Body of pancreas (tissue), 4 donors: ENCODE measurements around the gene SETD7. TPM values are rescaled to one million over a fixed set of nuclear protein-coding genes. Genes with fewer than 3 reads are reported as not detected.
A peak's percentile ranks its signal among the peaks of the same experiment; 100 is the strongest.

Experiments
- ATAC-seq: fragments of 150-250 bp; one replicate; pipeline ENCODE4 v1.9.1; 2016
- DNase-seq, 4 donors: peaks; one replicate each; pipeline ENCODE4 v3.0.0-alpha.2; 2019
- H3K27ac ChIP-seq, 4 donors: fragments of 200-600 bp; sonication (generic); 1 replicate in 3 of 4; 2 replicates in 1 of 4; pipeline versions ENCODE4 v1.5.1 to v1.6.1; 2016 to 2019; ENCODE audit warnings: mild to moderate bottlenecking in 1 of 4, mixed read lengths in 1 of 4, moderate library complexity in 1 of 4
- H3K27me3 ChIP-seq, 2 donors: fragments of 200-600 bp; sonication (generic); one replicate each; pipeline ENCODE4 v1.6.0; 2016; ENCODE audit warnings: mild to moderate bottlenecking in 1 of 2
- H3K36me3 ChIP-seq, 2 donors: fragments of 200-600 bp; sonication (generic); replicated peaks in 1 of 2; 2 replicates each; pipeline ENCODE4 v1.5.1; 2016; ENCODE audit warnings: low read depth in 2 of 2; ENCODE audit not compliant: insufficient read depth in 1 of 2
- H3K4me1 ChIP-seq: fragments of 200-600 bp; sonication (generic); one replicate; pipeline ENCODE4 v1.6.0; 2016
- H3K4me3 ChIP-seq, 2 donors: fragments of 200-600 bp; sonication (generic); 1 replicate in 1 of 2; 2 replicates in 1 of 2; pipeline ENCODE4 v1.5.1; 2016 to 2019
- H3K9me3 ChIP-seq, 3 donors: fragments of 200-600 bp; sonication (generic); 1 replicate in 2 of 3; 2 replicates in 1 of 3; pipeline ENCODE4 v1.5.1; 2016
- POLR2A ChIP-seq, 3 donors: fragments of 450-650 bp; IDR thresholded peaks; one replicate each; pipeline ENCODE4 v1.6.1; 2016; ENCODE audit warnings: antibody characterized with exemption in 3 of 3, mild to moderate bottlenecking in 2 of 3
- WGBS, 2 donors: methylation state at CpG; one replicate each; pipeline ENCODE4 v1.1.5; 2017; 5-methylcytosine and 5-hydroxymethylcytosine counted together
- intact Hi-C: fragments of 100-400 bp; cut with DNase I; formaldehyde crosslinking; loops from one replicate; pipeline ENCODE4 v1.15.1; 2023
- total RNA-seq, 2 donors: library from RNA; depleted of rRNA; stranded (reverse); fragments of >200 nt; gene quantifications; one replicate each; pipeline ENCODE4 v1.1.0, GENCODE V29; 2016
- TF ChIP-seq, protein P1 (sequence below), 7 experiments: fragments of 450-650 bp in 4 of 7; fragments of 200-600 bp in 3 of 7; sonication (generic) in 3 of 7; IDR thresholded peaks; one replicate each; pipeline ENCODE4 v1.5.1; 2016 to 2019; ENCODE audit warnings: antibody characterized with exemption in 7 of 7

The SETD7 gene
- total RNA-seq, 2 donors from 2014 or later, result 21.8 to 34.8 TPM

DNA sequence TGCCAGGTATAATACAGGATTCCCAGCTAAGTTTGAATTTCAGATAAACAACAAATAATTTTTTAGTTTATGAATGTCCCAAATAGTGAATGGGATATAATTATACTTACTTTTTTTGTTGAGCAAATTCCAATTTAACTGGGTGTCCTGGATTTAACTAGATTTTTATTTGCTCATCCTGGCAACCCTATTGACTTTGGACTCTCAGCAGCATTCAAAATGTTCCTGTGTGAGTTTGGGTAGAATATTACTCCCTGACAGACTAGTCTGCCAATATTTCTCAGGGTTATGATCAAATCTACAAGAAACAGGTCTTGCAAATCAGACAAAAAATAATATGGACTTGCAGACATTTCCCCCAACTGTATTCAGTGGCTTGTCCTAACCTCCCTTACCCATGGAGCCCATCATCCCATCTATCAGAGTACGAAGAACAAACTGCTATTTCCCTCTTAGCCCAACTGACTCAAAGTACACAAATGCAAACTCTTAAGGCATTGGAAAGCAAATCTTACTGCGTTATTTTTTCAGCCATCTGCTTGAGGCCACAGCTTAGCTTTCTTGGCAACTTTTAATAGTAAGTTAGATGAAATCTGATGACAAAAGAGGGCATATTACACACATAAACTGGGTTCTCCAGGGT is 20.7 kb downstream of the SETD7 start:
- Histone ChIP-seq H3K4me3 (no peak overlapping the region), H3K36me3 (no peaks in the 10 kb centered on the region), H3K27ac (peak overlapping the region in 2 of 4 donors; percentile 46 to 64), H3K4me1 (peaks cover 23% of the 10 kb centered on the region), H3K27me3 (no peaks in the 10 kb centered on the region), H3K9me3 (no peaks in the 10 kb centered on the region)
- TF ChIP-seq POLR2A (IDR thresholded peaks at IDR 0.05), result no peak
- intact Hi-C loops, result no loop called here
- WGBS, 2 donors, result 39 to 40% methylated on average over 2 of the region's 2 CpGs
- peak; percentile 12 for ATAC-seq
- DNase-seq, result no peak

DNA sequence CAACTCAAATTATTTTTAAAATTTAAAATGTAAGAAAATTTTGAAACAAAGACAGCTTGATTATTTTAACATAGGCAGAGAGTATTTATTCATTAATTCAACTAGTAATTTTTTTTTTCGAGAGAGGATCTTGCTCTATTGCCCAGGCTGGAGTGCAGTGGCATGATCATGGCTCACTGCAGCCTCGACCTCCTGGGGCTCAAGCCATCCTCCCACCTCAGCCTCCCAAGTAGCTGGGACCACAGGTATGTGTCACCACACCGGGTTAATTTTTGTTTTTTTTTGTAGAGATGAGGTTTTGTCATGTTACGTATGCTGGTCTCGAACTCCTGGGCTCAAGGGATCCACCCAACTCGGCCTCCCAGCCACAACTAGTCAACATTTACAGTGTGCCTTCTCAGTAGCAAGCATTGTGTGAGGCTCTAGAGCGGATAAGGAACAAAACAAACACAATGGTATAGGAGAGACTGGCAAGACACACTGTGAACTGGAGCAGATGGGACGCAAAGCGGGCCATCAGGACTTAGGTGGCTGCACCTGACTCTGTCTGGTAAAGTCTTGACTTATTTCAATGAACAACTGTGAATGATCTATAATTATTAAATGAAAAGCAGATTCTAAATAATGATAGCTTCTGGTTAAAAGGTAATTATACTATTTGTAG is 21.6 kb downstream of the SETD7 start:
- Histone ChIP-seq H3K27ac (peak overlapping the region; percentile 9 to 64 (median 30)), H3K9me3 (no peaks in the 10 kb centered on the region), H3K4me1 (peaks cover 23% of the 10 kb centered on the region), H3K4me3 (no peak overlapping the region), H3K36me3 (no peaks in the 10 kb centered on the region), H3K27me3 (no peaks in the 10 kb centered on the region)
- ATAC-seq, result peak; percentile 47
- WGBS, 2 donors, result 62 to 69% methylated on average over 9 of the region's 9 CpGs
- peak in 3 of 4 donors; percentile 22 to 59 (median 50) for DNase-seq
- TF ChIP-seq, protein P1, sequence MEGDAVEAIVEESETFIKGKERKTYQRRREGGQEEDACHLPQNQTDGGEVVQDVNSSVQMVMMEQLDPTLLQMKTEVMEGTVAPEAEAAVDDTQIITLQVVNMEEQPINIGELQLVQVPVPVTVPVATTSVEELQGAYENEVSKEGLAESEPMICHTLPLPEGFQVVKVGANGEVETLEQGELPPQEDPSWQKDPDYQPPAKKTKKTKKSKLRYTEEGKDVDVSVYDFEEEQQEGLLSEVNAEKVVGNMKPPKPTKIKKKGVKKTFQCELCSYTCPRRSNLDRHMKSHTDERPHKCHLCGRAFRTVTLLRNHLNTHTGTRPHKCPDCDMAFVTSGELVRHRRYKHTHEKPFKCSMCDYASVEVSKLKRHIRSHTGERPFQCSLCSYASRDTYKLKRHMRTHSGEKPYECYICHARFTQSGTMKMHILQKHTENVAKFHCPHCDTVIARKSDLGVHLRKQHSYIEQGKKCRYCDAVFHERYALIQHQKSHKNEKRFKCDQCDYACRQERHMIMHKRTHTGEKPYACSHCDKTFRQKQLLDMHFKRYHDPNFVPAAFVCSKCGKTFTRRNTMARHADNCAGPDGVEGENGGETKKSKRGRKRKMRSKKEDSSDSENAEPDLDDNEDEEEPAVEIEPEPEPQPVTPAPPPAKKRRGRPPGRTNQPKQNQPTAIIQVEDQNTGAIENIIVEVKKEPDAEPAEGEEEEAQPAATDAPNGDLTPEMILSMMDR (IDR thresholded peaks at IDR 0.05), result no peak
- TF ChIP-seq POLR2A (IDR thresholded peaks at IDR 0.05), result no peak
- intact Hi-C loops, result no loop called here

DNA sequence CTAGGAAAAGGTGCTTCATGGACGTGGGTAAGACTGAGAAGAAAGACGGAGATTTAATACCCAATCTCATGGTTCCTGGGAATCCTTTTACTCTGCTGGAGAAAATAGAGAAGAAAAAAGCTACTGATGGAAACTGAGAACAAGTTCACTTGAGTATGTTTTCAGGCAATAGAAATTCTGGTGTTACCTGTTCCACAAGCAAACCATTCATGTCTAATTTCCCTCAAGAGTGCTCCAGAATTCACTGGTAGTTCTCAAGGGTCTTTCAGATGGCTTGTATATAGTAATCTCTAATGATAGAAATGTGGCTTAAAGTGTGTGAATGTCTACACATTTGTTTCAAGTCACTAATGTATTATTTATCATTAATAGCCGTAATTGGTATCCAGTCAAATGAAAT is 22.5 kb downstream of the SETD7 start:
- H3K27me3 ChIP-seq, result no peaks in the 10 kb centered on the region
- no peak for DNase-seq
- peaks cover 23% of the 10 kb centered on the region for H3K4me1 ChIP-seq
- intact Hi-C loops, result no loop called here
- H3K9me3 ChIP-seq, result no peaks in the 10 kb centered on the region
- 58 to 64% methylated on average over 3 of the region's 3 CpGs for WGBS, 2 donors
- no peak for ATAC-seq
- TF ChIP-seq, protein P1 (IDR thresholded peaks at IDR 0.05), result no peak
- no peak for TF ChIP-seq POLR2A (IDR thresholded peaks at IDR 0.05)
- peaks cover 0 to 2% of the 10 kb centered on the region in 2 donors for H3K36me3 ChIP-seq
- H3K27ac ChIP-seq, result no peak overlapping the region
- no peak overlapping the region for H3K4me3 ChIP-seq

DNA sequence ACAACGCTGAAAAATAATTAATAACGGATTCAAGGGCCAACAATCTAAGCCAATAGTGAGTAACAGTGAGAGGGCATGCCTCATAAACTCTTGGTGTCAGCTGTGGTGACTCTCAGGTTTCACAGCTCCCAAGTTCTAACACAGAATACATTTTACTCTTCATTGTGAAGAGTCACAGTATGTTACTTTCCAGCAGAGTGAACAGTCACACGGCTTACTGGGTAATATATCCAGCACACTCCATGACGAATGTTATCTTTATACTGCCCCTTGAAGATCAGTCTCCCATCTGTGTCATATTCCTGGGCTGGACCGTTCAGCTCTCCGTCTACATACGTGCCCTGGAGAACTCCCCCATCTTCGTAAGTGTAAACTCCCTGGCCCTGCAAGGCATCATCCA is 23.1 kb downstream of the SETD7 start:
- H3K9me3 ChIP-seq, result no peaks in the 10 kb centered on the region
- DNase-seq (no peak), ATAC-seq (no peak)
- intact Hi-C loops, result no loop called here
- peaks cover 23% of the 10 kb centered on the region for H3K4me1 ChIP-seq
- WGBS, 2 donors, result 71 to 78% methylated on average over 8 of the region's 8 CpGs
- H3K4me3 ChIP-seq, result no peak overlapping the region
- H3K36me3 ChIP-seq, result peaks cover 0 to 6% of the 10 kb centered on the region in 2 donors
- H3K27ac ChIP-seq, result no peak overlapping the region
- no peak for TF ChIP-seq POLR2A (IDR thresholded peaks at IDR 0.05)
- TF ChIP-seq, protein P1 (IDR thresholded peaks at IDR 0.05), result no peak
- no peaks in the 10 kb centered on the region for H3K27me3 ChIP-seq

DNA sequence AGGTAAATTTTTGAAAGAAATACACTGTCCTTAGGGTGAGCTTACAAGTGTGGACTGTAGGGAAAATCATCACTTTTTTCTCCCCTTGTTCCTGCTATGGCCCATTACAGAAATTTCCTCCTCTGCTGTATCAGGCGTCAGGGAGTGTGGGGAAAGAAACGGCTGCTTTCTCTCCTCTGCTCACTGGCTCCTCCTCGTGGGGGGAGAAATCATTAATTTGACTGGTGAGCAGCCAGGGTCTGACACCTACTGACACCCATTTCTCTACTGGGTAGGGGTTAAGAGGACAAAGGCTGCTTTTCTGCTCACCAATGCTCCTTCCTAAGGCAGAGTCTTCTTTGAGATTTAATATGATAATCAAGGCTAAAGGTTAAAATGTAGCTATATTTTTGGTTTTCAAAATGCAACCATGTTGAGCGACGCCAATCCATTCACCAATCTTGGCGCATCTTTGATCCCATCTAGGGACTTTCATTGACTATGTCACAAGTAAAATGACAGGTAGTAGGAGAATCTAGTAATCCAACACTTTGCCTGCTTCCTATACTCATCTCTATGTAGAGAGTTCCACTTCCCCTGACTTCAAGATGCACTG is 25.1 kb downstream of the SETD7 start:
- H3K4me3 ChIP-seq, result no peak overlapping the region
- TF ChIP-seq, protein P1 (IDR thresholded peaks at IDR 0.05), result peak; percentile 32 to 63 (median 56)
- TF ChIP-seq POLR2A (IDR thresholded peaks at IDR 0.05), result no peak
- 52 to 53% methylated on average over 6 of the region's 6 CpGs for WGBS, 2 donors
- H3K27ac ChIP-seq, result no peak overlapping the region
- peaks cover 6% of the 10 kb centered on the region in 2 donors for H3K36me3 ChIP-seq
- DNase-seq (peak; percentile 59 to 72 (median 68)), ATAC-seq (peak; percentile 69)
- H3K27me3 ChIP-seq, result no peaks in the 10 kb centered on the region
- intact Hi-C loops, result no loop called here
- peaks cover 18% of the 10 kb centered on the region for H3K4me1 ChIP-seq
- no peaks in the 10 kb centered on the region for H3K9me3 ChIP-seq
